T-cell (primary cell): ENCODE data around the gene CDC42BPB. TPM values are rescaled to one million over a fixed set of nuclear protein-coding genes. Genes with fewer than 3 reads are reported as not detected.
"Not testable (repeated sequence)": the region's sequence is repeated elsewhere in the genome, so short reads cannot be mapped to it uniquely, and the experiment has no call there.

ENCODE experiments used
- ATAC-seq, 4 experiments: fragments of 200-7000 bp in 3 of 4; fragments of 150-1000 bp in 1 of 4; cut with Tn5 transposase; replicated peaks in 1 of 4; 1 replicate in 3 of 4; 2 replicates in 1 of 4; pipeline ENCODE4 v1.10.0; 2021; ENCODE audit warnings: moderate library complexity in 3 of 4, mild to moderate bottlenecking in 2 of 4, moderate number of reproducible peaks in 1 of 4
- CTCF ChIA-PET, 2 donors: fragments of 300-600 bp; sonication (Branson Sonifier 250); formaldehyde crosslinking; loops; one replicate each; lab custom pipeline; 2022; ENCODE audit warnings: antibody characterized with exemption in 2 of 2; lab: Charles Lee
- POLR2A ChIA-PET, 2 donors: fragments of 300-600 bp; sonication (Branson Sonifier 250); formaldehyde crosslinking; loops; one replicate each; lab custom pipeline; 2022; ENCODE audit warnings: antibody characterized with exemption in 2 of 2; lab: Charles Lee
- DNase-seq, 35 experiments: peaks; one replicate each; pipeline versions ENCODE4 v3.0.0 to v3.0.0-alpha.2; 2013 to 2023
- H3K27ac ChIP-seq: one replicate; pipeline ENCODE4 v1.5.1; 2013; ENCODE audit warnings: low read length
- H3K27me3 ChIP-seq, 2 experiments: replicated peaks in 1 of 2; 1 replicate in 1 of 2; 2 replicates in 1 of 2; pipeline versions ENCODE4 v1.6.1 to v1.7.0; 2013; ENCODE audit warnings: low read length in 1 of 2, mixed read lengths in 1 of 2; ENCODE audit not compliant: control insufficient read depth in 2 of 2, insufficient read depth in 2 of 2; ENCODE audit errors: extremely low read depth in 1 of 2
- H3K36me3 ChIP-seq, 2 donors: 1 replicate in 1 of 2; 2 replicates in 1 of 2; pipeline versions ENCODE4 v1.6.1 to v1.7.0; 2013; ENCODE audit warnings: low read length in 1 of 2; ENCODE audit not compliant: control insufficient read depth in 2 of 2, insufficient read depth in 1 of 2; ENCODE audit errors: extremely low read depth in 1 of 2
- H3K4me1 ChIP-seq, 2 experiments: 1 replicate in 1 of 2; 2 replicates in 1 of 2; pipeline versions ENCODE4 v1.6.1 to v1.7.0; 2013; ENCODE audit warnings: low read length in 2 of 2, mixed read lengths in 1 of 2; ENCODE audit not compliant: insufficient read depth in 2 of 2, control insufficient read depth in 1 of 2; ENCODE audit errors: extremely low read depth in 1 of 2
- H3K4me3 ChIP-seq, 2 donors: 1 replicate in 1 of 2; 2 replicates in 1 of 2; pipeline versions ENCODE4 v1.5.1 to v1.7.0; 2013; ENCODE audit warnings: mild to moderate bottlenecking in 2 of 2, low read length in 1 of 2, moderate library complexity in 1 of 2; ENCODE audit not compliant: control insufficient read depth in 1 of 2; ENCODE audit errors: extremely low read depth in 1 of 2
- H3K9me3 ChIP-seq: 2 replicates; pipeline ENCODE4 v1.7.0; 2013
- H3K27ac Mint-ChIP-seq, 2 donors: one replicate each; pipeline ENCODE4 v1.8.0; 2020 to 2021; ENCODE audit warnings: mild to moderate bottlenecking in 2 of 2, mixed read lengths in 2 of 2
- H3K27me3 Mint-ChIP-seq, 2 donors: one replicate each; pipeline ENCODE4 v1.8.0; 2021 to 2022; ENCODE audit warnings: mixed read lengths in 2 of 2
- H3K36me3 Mint-ChIP-seq: one replicate; pipeline ENCODE4 v1.8.0; 2021; ENCODE audit warnings: mixed read lengths
- H3K4me1 Mint-ChIP-seq, 3 donors: one replicate each; pipeline ENCODE4 v1.8.0; 2020 to 2022; ENCODE audit warnings: mixed read lengths in 3 of 3, mild to moderate bottlenecking in 1 of 3
- H3K4me3 Mint-ChIP-seq, 3 donors: one replicate each; pipeline ENCODE4 v1.8.0; 2020 to 2022; ENCODE audit warnings: mild to moderate bottlenecking in 3 of 3, mixed read lengths in 3 of 3, moderate library complexity in 3 of 3
- H3K9me3 Mint-ChIP-seq, 3 donors: one replicate each; pipeline ENCODE4 v1.8.0; 2020 to 2022; ENCODE audit warnings: mixed read lengths in 3 of 3
- WGBS: methylation state at CpG from one replicate; pipeline ENCODE4 v1.1.5; 2013; ENCODE audit warnings: missing lambda C conversion rate; ENCODE audit not compliant: insufficient coverage; 5-methylcytosine and 5-hydroxymethylcytosine counted together
- total RNA-seq, 35 experiments: library from RNA in 6 of 35; stranded (reverse) in 6 of 35; fragments of 120-200 nt in 1 of 35; gene quantifications; one replicate each; pipeline versions ENCODE4 v1.2.1 to v1.2.4 and lab custom pipeline; 2013 to 2026

Gene CDC42BPB
- total RNA-seq, 5 donors from 2014 or later (not counting 1 experiment from before 2014, with no cell fraction given) = 5.3 to 17.5 (median 11.2) TPM

DNA sequence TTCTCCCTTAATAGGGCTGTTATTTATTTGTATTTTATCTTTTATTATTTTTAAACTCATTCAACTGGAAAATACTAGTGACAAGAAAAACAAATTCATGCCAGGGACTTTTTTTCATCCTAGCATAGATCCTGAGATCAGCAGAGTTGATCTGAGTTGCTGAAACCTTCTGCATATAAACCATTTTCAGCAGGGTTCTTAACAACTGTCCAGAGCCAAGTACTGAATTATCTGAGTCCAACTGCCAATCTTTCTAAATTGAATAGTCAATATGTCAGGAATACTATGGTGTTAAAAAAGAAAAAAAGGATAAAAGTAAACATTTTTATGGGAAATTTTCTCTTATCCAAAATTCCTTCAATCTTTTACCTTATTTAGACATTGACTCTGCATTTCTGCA lies 28.6 kb downstream of the CDC42BPB start:
- H3K4me3 ChIP-seq = no peak overlapping the region
- Mint-ChIP-seq H3K36me3 (no peaks in the 10 kb centered on the region), H3K27ac (no peak overlapping the region), H3K9me3 (no peaks in the 10 kb centered on the region), H3K4me3 (no peak overlapping the region), H3K27me3 (peaks cover 0 to 11% of the 10 kb centered on the region in 2 donors), H3K4me1 (peaks cover 0 to 3% (median 2%) of the 10 kb centered on the region in 3 donors)
- no peak overlapping the region for H3K27ac ChIP-seq
- H3K27me3 ChIP-seq = peaks cover 0 to 3% of the 10 kb centered on the region in 2 experiments
- ChIA-PET POLR2A (no interaction called here), CTCF (no interaction called here)
- ATAC-seq (no peak), DNase-seq (no peak)
- H3K36me3 ChIP-seq = no peaks in the 10 kb centered on the region
- H3K4me1 ChIP-seq = no peaks in the 10 kb centered on the region
- no peaks in the 10 kb centered on the region for H3K9me3 ChIP-seq

DNA sequence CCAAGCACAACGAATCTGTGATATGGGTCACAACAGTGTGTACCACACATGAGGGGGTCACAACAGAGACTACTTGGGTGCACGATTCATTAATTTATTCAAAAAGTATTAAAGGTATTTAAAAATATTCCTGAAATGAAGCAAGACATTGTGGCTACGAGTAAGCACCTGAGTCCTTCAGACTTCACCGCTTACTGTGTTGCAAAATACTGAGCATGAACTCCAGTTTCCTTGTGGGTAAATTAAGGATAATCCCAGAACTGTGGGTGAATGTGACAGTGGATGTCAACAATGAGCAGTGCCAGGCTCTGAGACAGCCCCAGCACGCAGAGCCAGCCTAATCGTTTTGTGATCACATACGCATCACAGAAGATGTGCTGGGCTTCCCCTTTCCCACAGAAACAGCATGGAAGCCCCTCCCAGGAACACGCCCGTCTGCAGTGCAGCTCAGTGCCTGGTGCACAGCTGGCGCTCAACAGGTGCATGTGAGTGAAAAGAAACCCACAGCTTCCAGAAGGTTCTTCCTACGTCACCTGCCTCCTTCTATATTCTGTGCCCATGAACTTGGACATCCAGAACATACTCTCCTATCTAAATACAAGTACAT lies 29.1 kb downstream of the CDC42BPB start:
- POLR2A ChIA-PET = no interaction called here
- CTCF ChIA-PET = no interaction called here
- no peak for ATAC-seq
- 55% methylated on average over 5 of the region's 11 CpGs for WGBS
- H3K36me3 Mint-ChIP-seq = no peaks in the 10 kb centered on the region
- peaks cover 0 to 12% of the 10 kb centered on the region in 2 donors for H3K27me3 Mint-ChIP-seq
- no peak for DNase-seq
- no peak overlapping the region for H3K4me3 Mint-ChIP-seq
- H3K27ac Mint-ChIP-seq = no peak overlapping the region
- peaks cover 0 to 3% (median 2%) of the 10 kb centered on the region in 3 donors for H3K4me1 Mint-ChIP-seq
- Histone ChIP-seq H3K4me1 (no peaks in the 10 kb centered on the region), H3K9me3 (no peaks in the 10 kb centered on the region), H3K27ac (no peak overlapping the region), H3K27me3 (peaks cover 0 to 3% of the 10 kb centered on the region in 2 experiments), H3K4me3 (no peak overlapping the region), H3K36me3 (no peaks in the 10 kb centered on the region)
- no peaks in the 10 kb centered on the region for H3K9me3 Mint-ChIP-seq

DNA sequence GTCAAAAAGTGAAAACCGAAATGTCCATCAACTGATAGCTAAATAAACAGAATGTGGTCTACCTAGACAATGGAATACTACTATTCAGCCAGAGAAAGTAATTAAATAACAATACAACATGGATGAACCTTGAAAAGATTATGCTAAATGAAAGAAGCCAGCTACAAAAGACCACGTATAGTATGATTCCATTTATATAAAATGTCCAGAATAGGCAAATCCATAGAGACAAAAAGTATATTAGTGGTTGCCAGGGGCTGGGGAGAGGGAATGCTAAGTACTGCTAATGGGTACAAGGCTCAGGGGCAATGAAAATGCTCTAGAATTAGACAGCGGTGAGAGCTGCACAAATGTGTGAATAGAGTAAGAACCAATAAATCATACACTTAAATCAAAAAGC lies 29.9 kb downstream of the CDC42BPB start:
- no peak overlapping the region for H3K27ac ChIP-seq
- no peaks in the 10 kb centered on the region for H3K9me3 Mint-ChIP-seq
- no peak overlapping the region for H3K4me3 Mint-ChIP-seq
- ATAC-seq (no peak), DNase-seq (no peak)
- peaks cover 0 to 3% of the 10 kb centered on the region in 2 experiments for H3K27me3 ChIP-seq
- no peaks in the 10 kb centered on the region for H3K36me3 ChIP-seq
- no peaks in the 10 kb centered on the region for H3K9me3 ChIP-seq
- peaks cover 0 to 12% of the 10 kb centered on the region in 2 donors for H3K27me3 Mint-ChIP-seq
- no peaks in the 10 kb centered on the region for H3K36me3 Mint-ChIP-seq
- WGBS = no CpG with 5 or more reads among the region's 3 CpGs
- H3K4me1 Mint-ChIP-seq = peaks cover 0 to 3% (median 2%) of the 10 kb centered on the region in 3 donors
- CTCF ChIA-PET = no interaction called here
- no peak overlapping the region for H3K4me3 ChIP-seq
- no peak overlapping the region for H3K27ac Mint-ChIP-seq
- POLR2A ChIA-PET = no interaction called here
- H3K4me1 ChIP-seq = no peaks in the 10 kb centered on the region

DNA sequence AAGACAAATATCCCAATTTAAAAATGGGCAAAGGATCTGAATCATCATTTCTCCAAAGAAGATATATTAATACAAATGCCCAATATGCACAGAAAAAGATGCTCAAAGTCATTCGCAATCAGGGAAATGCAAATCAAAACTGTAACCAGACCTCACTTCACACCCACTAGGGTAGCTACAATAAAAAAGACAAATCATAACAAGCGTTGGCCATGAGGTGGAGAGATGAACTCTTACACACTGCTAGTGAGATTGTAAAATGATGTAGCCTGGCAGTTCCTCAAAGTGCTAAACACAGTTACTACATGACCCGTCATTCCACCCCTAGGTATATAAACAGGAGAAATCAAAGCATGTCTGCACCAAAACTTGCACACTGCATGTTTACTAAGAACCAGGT lies 30.4 kb downstream of the CDC42BPB start:
- CTCF ChIA-PET = no interaction called here
- peaks cover 0 to 12% of the 10 kb centered on the region in 2 donors for H3K27me3 Mint-ChIP-seq
- WGBS = 100% methylated on average over 1 of the region's 3 CpGs
- no peaks in the 10 kb centered on the region for H3K36me3 ChIP-seq
- H3K27ac Mint-ChIP-seq = no peak overlapping the region
- H3K4me3 Mint-ChIP-seq = no peak overlapping the region
- peaks cover 0 to 3% of the 10 kb centered on the region in 2 experiments for H3K27me3 ChIP-seq
- no peaks in the 10 kb centered on the region for H3K36me3 Mint-ChIP-seq
- H3K9me3 Mint-ChIP-seq = no peaks in the 10 kb centered on the region
- H3K4me1 ChIP-seq = peaks cover 0 to 4% of the 10 kb centered on the region in 2 experiments
- no peaks in the 10 kb centered on the region for H3K9me3 ChIP-seq
- H3K4me3 ChIP-seq = no peak overlapping the region
- POLR2A ChIA-PET = no interaction called here
- H3K4me1 Mint-ChIP-seq = peaks cover 1 to 3% (median 2%) of the 10 kb centered on the region in 3 donors
- ATAC-seq = no peak
- DNase-seq = no peak
- H3K27ac ChIP-seq = no peak overlapping the region

DNA sequence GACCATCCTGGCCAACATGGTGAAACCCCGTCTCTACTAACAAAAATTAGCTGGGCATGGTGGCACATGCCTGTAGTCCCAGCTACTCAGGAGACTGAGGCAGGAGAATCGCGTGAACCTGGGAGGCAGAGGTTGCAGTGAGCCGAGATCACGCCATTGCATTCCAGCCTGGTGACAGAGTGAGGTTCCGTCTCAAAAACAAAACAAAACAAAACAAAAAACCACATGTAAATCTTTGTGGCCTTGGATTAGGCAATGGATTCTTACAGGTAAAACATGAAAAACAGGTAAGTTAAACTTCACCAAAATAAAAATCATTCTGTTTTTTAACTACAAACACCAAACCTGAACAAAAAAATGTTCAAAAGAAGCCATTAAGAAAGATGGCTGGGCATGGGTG lies 31.2 kb downstream of the CDC42BPB start:
- H3K4me1 Mint-ChIP-seq, CTCF ChIA-PET, H3K36me3 ChIP-seq, H3K27ac ChIP-seq, H3K9me3 Mint-ChIP-seq, H3K27me3 ChIP-seq, H3K4me3 ChIP-seq, ATAC-seq, DNase-seq, POLR2A ChIA-PET, H3K36me3 Mint-ChIP-seq, H3K4me3 Mint-ChIP-seq, H3K27ac Mint-ChIP-seq, H3K9me3 ChIP-seq: not testable (repeated sequence)
- H3K27me3 Mint-ChIP-seq = peaks cover 0 to 18% of the 10 kb centered on the region in 2 donors
- no CpG with 5 or more reads among the region's 6 CpGs for WGBS
- peaks cover 0 to 11% of the 10 kb centered on the region in 2 experiments for H3K4me1 ChIP-seq

DNA sequence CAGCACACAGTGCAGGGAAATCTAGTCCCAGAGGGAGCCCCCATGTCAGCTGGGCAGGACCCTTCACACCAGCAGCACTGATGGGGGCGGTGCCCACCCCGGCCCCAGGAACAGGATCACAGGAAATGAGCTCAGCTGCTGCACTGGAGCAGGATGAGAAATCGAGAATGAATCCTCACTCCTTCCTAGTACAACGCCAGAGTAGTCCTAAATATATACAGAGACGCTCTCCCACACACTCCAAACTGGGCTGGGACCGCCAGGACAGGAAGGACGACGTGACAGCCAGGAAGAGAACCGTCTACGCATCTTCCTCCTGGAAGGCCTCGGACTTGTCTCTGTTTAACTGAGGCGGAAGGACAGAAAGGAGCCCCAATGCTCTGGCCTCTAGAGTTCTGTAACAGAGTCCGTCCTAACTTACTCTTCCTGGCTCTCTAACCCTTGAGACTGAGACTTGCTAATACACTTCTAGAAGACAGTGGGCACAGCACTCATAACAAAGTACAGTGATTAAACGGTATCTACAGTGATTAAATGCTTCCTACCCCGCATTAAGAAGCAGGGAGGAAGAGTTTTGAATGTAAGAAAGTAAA lies 33.4 kb downstream of the CDC42BPB start:
- Mint-ChIP-seq H3K9me3 (no peaks in the 10 kb centered on the region), H3K4me3 (no peak overlapping the region), H3K36me3 (no peaks in the 10 kb centered on the region), H3K4me1 (peaks cover 0 to 10% (median 0%) of the 10 kb centered on the region in 3 donors), H3K27me3 (peaks cover 7 to 22% of the 10 kb centered on the region in 2 donors), H3K27ac (no peak overlapping the region)
- ChIA-PET CTCF (no interaction called here), POLR2A (no interaction called here)
- Histone ChIP-seq H3K4me3 (no peak overlapping the region), H3K27ac (no peak overlapping the region), H3K36me3 (no peaks in the 10 kb centered on the region), H3K9me3 (no peaks in the 10 kb centered on the region), H3K4me1 (peaks cover 0 to 21% of the 10 kb centered on the region in 2 experiments), H3K27me3 (peaks cover 0 to 19% of the 10 kb centered on the region in 2 experiments)
- 73% methylated on average over 7 of the region's 15 CpGs for WGBS
- ATAC-seq = no peak
- no peak for DNase-seq
